T-helper 2 cell treated with Interferon-gamma antibody and Interleukin-4, amounts not matched to agents 5 μg/mL and 100 μg/mL, for 36 hours (primary cell): ENCODE measurements around the gene DGKA.
A peak's percentile ranks its signal among the peaks of the same experiment; 100 is the strongest.

Experiments used
- DNase-seq: peaks from one replicate; pipeline ENCODE4 v3.0.0; 2021; ENCODE audit warnings: low spot score
- H3K27ac Mint-ChIP-seq: one replicate; pipeline ENCODE4 v1.8.0; 2021; ENCODE audit warnings: mild to moderate bottlenecking, mixed read lengths
- H3K27me3 Mint-ChIP-seq: one replicate; pipeline ENCODE4 v1.8.0; 2021; ENCODE audit warnings: low read depth, mixed read lengths
- H3K36me3 Mint-ChIP-seq: one replicate; pipeline ENCODE4 v1.8.0; 2021; ENCODE audit warnings: low read depth, mixed read lengths
- H3K4me1 Mint-ChIP-seq: one replicate; pipeline ENCODE4 v1.8.0; 2021; ENCODE audit warnings: low read depth, mixed read lengths
- H3K4me3 Mint-ChIP-seq: one replicate; pipeline ENCODE4 v1.8.0; 2022; ENCODE audit warnings: mild to moderate bottlenecking, moderate library complexity, mixed read lengths
- H3K9me3 Mint-ChIP-seq: one replicate; pipeline ENCODE4 v1.8.0; 2021; ENCODE audit warnings: mixed read lengths

DGKA gene

DNA sequence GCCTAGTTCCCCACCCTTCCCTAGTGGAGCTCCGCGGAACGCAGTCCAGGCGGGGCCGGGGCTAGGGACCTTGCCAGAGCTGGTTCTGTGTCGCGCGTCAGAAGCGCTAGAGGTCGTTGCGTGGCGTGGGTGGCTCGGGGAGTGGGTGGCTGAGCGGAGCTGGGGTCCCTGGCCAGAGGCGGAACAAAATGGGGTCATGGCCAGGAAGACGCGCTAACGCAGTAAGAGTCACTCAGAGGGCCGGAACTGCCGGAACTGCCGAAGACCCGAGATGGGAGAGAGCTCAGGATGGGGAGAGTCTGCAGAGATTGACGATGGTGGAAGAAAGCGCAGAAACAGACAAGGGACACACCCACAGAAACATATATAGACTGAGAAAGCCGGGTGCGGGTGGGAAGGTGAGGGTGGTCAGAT lies 4.8 kb downstream of the DGKA start:
- H3K27ac Mint-ChIP-seq: peak overlapping the region; percentile 79
- no peaks in the 10 kb centered on the region for H3K27me3 Mint-ChIP-seq
- DNase-seq: peak; percentile 32
- H3K4me1 Mint-ChIP-seq: peaks cover 60% of the 10 kb centered on the region
- H3K36me3 Mint-ChIP-seq: peaks cover 90% of the 10 kb centered on the region
- no peaks in the 10 kb centered on the region for H3K9me3 Mint-ChIP-seq
- H3K4me3 Mint-ChIP-seq: peak overlapping the region; percentile 99

DNA sequence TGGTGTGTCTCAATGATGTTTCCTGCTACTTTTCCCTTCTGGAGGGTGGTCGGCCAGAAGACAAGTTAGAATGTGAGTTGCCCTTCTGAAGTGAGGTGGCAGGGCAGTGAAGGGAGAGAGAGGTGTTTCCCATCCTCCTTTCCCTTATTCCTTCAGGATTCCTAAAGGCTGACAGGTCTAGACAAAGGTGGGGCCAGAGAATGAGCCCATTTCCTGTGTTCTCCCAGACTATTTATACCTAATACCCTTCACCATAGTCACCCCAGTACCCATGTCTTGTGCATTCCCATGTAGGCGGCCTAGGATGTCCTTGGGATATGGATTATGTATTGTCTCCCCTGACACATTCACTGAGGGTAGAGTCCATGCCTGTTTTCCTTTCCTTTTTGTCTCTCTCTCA lies 7.0 kb downstream of the DGKA start:
- H3K9me3 Mint-ChIP-seq: no peaks in the 10 kb centered on the region
- no peak overlapping the region for H3K4me3 Mint-ChIP-seq
- peaks cover 95% of the 10 kb centered on the region for H3K36me3 Mint-ChIP-seq
- no peak for DNase-seq
- H3K27me3 Mint-ChIP-seq: no peaks in the 10 kb centered on the region
- H3K27ac Mint-ChIP-seq: peak overlapping the region; percentile 38
- peaks cover 67% of the 10 kb centered on the region for H3K4me1 Mint-ChIP-seq

DNA sequence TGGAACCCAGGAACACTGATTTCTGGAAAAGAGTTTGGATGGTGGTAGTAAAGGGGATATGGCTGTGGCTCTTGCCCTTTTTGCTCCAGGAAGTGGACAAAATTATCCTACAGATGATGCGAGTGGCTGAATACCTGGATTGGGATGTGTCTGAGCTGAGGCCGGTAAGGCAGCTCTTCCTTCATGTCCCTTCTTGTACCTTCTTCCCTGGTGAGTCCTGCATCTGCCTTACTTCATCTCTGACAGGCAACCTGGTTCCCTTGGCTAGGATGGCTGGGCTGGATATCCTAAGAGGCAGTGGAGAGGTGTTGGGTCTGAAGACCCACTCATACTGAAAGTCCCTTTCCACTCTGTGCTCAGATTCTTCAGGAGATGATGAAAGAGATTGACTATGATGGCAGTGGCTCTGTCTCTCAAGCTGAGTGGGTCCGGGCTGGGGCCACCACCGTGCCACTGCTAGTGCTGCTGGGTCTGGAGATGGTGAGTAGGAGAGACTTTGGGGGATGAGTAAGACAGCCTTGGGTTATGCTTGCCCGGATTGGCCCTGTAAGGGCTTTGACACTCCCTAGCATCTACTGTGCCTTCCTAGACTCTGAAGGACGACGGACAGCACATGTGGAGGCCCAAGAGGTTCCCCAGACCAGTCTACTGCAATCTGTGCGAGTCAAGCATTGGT lies 8.0 kb downstream of the DGKA start:
- H3K27ac Mint-ChIP-seq: peak overlapping the region; percentile 73
- H3K4me1 Mint-ChIP-seq: peaks cover 61% of the 10 kb centered on the region
- H3K9me3 Mint-ChIP-seq: no peaks in the 10 kb centered on the region
- H3K36me3 Mint-ChIP-seq: peaks cover 94% of the 10 kb centered on the region
- no peaks in the 10 kb centered on the region for H3K27me3 Mint-ChIP-seq
- DNase-seq: peak; percentile 8
- H3K4me3 Mint-ChIP-seq: peak overlapping the region; percentile 22

DNA sequence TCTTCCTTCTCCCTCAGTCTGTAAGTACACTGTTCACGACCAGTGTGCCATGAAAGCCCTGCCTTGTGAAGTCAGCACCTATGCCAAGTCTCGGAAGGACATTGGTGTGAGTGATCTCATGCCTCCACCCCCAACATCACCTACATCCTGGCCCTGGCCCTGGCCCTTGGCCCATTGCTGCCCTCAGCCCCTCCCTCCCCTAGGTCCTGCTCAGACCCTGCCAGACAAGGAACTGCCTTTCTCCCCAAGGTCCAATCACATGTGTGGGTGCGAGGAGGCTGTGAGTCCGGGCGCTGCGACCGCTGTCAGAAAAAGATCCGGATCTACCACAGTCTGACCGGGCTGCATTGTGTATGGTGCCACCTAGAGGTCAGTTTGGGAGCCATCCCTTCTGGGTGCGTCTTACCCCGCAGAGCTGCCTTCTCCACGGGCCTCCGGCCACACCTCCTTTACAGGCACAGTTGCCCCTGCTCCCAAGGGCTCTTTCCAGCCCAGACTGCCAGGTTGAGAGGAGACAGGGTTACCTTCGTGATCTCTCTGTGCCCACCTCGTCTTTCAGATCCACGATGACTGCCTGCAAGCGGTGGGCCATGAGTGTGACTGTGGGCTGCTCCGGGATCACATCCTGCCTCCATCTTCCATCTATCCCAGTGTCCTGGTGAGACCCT lies 9.2 kb downstream of the DGKA start:
- peaks cover 53% of the 10 kb centered on the region for H3K4me1 Mint-ChIP-seq
- H3K9me3 Mint-ChIP-seq: no peaks in the 10 kb centered on the region
- peak; percentile 78 for DNase-seq
- peak overlapping the region; percentile 85 for H3K27ac Mint-ChIP-seq
- H3K27me3 Mint-ChIP-seq: no peaks in the 10 kb centered on the region
- H3K36me3 Mint-ChIP-seq: peaks cover 91% of the 10 kb centered on the region
- peak overlapping the region; percentile 58 for H3K4me3 Mint-ChIP-seq

DNA sequence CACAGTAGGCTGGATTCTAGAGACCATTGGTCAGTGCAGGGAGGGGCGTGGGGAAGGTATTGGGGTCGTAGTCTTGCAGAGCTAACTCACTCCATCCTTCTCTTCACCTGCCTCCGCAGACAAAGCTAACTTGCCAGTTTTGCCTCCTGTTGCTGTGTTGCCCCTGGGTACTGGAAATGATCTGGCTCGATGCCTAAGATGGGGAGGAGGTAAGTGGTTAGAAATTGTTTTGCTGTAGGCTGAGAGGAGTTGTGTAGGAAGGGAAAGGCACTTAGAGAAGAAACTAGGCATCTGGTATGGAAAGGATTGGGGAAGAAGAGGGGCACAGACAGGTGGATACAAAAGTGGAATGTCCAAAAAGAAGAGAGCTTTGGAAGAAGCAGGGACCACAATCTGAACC lies 11.1 kb downstream of the DGKA start:
- no peak for DNase-seq
- H3K4me1 Mint-ChIP-seq: peaks cover 41% of the 10 kb centered on the region
- no peak overlapping the region for H3K4me3 Mint-ChIP-seq
- H3K36me3 Mint-ChIP-seq: peaks cover 88% of the 10 kb centered on the region
- no peaks in the 10 kb centered on the region for H3K27me3 Mint-ChIP-seq
- H3K27ac Mint-ChIP-seq: no peak overlapping the region
- no peaks in the 10 kb centered on the region for H3K9me3 Mint-ChIP-seq

DNA sequence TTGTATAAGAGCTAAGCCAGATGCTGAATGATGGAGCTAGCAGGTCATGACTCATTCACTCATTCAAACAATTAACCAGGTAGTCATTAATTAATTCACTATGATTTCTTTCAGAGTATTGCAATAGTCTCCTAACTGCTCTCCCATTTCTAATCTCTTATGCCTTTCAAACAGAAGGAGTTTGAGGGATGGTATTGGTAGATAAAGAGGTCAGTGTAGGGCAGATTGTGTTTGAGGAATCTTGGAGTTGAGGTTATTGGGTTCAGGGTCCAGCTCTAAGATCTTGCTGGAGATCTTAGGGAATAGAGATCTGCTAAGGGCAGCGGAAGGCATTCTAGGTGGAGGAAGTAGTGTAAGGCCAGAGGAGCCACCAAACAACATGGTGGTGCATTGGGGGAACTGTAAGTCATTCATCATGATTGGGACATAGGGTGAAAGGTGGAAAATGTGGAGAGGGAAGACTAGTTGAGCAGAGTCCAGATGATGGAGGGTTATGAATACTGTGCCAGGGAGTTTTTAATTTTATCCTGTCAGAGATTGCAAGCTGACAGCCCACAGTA lies 11.7 kb downstream of the DGKA start:
- Mint-ChIP-seq H3K36me3 (peaks cover 87% of the 10 kb centered on the region), H3K9me3 (no peaks in the 10 kb centered on the region), H3K27me3 (no peaks in the 10 kb centered on the region), H3K4me3 (no peak overlapping the region), H3K27ac (peak overlapping the region; percentile 12), H3K4me1 (peaks cover 37% of the 10 kb centered on the region)
- DNase-seq: no peak

DNA sequence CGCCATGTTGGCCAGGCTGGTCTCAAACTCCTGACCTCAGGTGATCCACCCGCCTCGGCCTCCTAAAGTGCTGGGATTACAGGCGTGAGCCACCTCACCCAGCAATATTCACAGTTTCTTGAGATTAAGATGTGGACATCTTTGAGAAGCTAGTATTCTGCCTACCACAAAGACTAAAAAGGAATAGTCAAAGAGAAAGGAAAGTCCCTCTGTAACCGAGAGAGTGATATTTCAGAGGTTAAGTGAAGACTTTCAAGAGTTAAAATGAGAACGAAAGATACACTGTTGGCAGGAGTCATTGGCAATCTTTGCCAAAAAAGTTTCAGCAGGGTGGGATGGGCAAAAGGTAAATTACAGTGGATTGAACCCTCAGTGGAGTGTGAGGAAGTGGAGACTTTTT lies 15.6 kb downstream of the DGKA start:
- H3K4me1 Mint-ChIP-seq: peaks cover 15% of the 10 kb centered on the region
- H3K27ac Mint-ChIP-seq: peak overlapping the region; percentile 41
- H3K9me3 Mint-ChIP-seq: no peaks in the 10 kb centered on the region
- H3K4me3 Mint-ChIP-seq: no peak overlapping the region
- H3K27me3 Mint-ChIP-seq: no peaks in the 10 kb centered on the region
- no peak for DNase-seq
- H3K36me3 Mint-ChIP-seq: peaks cover 68% of the 10 kb centered on the region

DNA sequence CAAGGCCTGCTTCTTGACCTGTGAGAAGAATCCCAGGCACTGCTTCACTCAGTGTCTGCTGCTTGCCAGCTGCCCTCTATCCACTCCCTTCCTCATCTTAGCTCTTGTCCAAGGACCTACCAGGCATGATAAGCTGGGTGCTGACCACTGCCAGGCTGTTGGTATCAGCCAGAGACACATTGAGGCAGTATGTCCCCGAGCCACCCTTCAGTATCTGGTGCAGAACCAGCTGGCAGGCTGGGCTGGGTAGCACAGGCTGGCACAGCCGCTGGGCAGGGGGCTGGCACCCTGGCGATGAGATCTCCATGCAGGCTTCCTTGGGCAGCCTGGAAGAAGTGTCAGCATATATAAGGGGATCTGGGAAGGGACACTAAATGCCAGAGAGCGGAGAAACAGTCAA lies 24.4 kb downstream of the DGKA start:
- Mint-ChIP-seq H3K27me3 (no peaks in the 10 kb centered on the region), H3K4me3 (no peak overlapping the region), H3K9me3 (no peaks in the 10 kb centered on the region), H3K36me3 (peaks cover 45% of the 10 kb centered on the region), H3K27ac (no peak overlapping the region), H3K4me1 (no peaks in the 10 kb centered on the region)
- no peak for DNase-seq

DNA sequence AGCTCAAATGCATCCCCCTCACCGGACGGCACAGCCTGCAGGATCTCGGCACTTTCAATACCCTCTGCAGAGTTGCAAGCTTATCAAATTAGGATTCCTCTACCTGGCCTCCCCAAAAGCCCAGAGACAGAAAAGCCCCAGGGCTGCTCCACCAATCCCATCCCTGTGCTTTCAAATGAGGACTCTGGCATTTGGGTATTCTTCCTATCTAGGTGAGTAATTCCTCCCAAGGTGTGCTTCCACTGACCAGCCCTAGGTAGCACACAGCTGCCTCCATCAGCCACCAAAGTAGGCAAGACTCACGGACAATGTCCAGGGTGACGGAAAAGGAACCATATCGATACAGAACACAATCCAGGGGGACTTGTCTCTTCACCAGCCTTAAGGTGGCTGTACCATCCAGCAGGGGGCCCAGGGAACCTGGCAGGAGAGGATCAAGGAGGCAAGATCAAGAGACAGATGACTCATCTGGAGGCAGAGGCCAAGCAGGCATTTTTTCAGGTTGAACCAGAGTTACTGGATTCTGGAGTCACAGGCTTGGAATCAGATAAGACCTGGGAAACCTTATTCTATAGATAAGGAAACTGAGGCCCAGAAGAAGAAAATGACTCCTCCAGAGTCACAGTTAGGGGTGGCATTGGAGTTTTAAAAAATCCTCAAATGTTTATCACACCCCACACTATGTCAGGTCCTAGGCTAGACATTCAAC lies 25.0 kb downstream of the DGKA start:
- H3K27me3 Mint-ChIP-seq: no peaks in the 10 kb centered on the region
- H3K4me3 Mint-ChIP-seq: no peak overlapping the region
- peak; percentile 19 for DNase-seq
- peaks cover 45% of the 10 kb centered on the region for H3K36me3 Mint-ChIP-seq
- peak overlapping the region; percentile 50 for H3K27ac Mint-ChIP-seq
- no peaks in the 10 kb centered on the region for H3K9me3 Mint-ChIP-seq
- H3K4me1 Mint-ChIP-seq: no peaks in the 10 kb centered on the region

DNA sequence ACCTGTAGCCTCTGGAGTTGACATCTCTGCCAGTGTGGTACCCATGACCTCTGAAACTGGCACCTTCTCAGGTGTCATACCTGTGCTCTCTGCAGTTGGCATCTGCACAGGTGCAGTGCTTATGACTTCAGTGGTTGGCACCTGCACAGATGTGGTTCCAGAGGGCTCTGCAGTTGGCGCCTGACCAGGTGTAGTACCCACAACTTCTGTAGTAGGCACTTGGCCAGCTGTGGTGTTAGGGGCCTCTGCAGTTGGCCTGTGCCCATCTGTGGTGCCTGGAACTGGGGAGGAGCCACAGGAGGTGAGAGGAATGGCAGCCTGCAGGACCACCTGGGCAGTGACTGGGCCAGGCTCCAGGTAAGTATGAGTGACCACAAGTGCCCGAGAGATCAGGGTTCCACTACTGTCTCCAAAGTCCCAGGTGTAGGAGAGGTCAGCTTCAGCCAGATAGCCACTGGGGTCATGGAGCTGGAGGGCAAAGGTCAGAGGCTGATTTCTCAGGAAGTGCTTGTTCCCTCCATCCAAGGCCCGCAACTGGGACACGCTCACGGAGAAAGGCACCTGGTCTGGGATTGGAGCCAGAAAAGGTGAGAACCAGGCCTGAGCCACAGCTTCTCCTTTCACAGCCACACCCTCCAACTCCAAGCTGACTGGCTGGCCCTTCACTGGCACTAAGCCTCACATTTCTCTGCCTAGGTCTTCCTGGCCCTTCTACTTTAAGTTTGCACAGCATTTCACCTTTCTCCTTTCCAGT lies 26.3 kb downstream of the DGKA start:
- Mint-ChIP-seq H3K4me3 (no peak overlapping the region), H3K27ac (no peak overlapping the region), H3K27me3 (no peaks in the 10 kb centered on the region), H3K4me1 (no peaks in the 10 kb centered on the region), H3K36me3 (peaks cover 33% of the 10 kb centered on the region), H3K9me3 (no peaks in the 10 kb centered on the region)
- DNase-seq: no peak

DNA sequence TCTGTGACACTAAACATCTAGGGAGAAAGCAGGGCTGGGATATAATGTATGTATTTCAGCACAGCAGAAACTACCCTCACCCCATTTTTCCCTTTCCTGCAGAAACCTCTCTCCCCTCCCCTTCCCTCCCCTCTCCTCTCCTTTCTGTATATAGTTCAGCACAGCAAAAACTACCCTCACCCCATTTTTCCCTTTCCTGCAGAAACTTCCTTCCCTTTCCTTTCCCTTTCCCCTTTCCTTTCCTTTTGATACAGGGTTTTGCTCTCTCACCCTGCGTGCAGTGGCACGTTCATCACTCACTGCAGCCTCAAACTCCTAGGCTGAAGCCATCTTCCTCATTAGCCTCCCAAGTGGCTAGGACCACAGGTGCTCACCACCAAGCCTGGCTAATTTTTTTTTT lies 32.8 kb downstream of the DGKA start:
- Mint-ChIP-seq H3K36me3 (peaks cover 14% of the 10 kb centered on the region), H3K4me1 (peaks cover 20% of the 10 kb centered on the region), H3K27me3 (no peaks in the 10 kb centered on the region), H3K4me3 (no peak overlapping the region), H3K9me3 (no peaks in the 10 kb centered on the region), H3K27ac (no peak overlapping the region)
- DNase-seq: no peak

DNA sequence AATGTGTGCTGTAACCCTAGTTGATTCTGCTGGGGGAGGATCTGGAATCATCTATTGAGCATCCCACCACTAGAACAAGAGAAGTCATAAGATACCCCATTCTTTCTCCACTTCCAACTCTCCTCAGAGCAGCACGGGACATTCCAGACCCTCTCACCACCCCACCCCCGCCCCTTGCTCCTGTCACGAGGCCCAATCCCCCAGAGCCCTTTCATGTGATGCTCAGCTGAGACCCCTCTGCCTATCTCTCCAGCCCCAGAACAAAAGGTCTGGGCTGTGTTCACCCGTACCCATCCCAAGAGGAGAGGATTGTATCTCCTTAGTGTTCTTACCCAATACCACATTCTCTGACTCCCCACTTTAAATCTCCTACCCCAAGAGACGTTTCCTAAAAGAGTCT lies 34.3 kb downstream of the DGKA start:
- Mint-ChIP-seq H3K27ac (no peak overlapping the region), H3K36me3 (peaks cover 17% of the 10 kb centered on the region), H3K4me3 (peak overlapping the region; percentile 37)

DNA sequence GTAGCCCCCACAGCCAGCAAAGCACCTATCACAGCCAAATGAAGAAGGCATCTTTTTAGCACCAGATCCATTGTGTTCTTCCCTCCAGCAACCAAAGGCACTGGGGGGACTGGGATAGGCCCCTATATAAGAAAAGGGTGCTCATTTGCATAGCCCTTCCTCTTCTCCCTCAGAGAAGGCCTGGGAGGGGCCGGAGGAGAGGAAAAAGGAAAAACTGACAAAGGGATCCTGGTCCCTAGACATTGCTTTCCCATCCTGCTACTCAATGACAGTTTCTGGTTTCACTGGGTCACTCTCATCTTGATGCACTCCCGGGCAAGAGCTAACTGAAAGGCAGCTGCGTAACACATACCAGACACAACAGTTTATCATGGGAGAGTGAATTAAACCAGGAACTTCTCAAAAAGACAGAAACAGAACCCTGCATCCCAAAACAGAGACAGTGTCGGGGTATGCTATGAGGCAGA lies 35.0 kb downstream of the DGKA start, which contains the start of gene PMEL:
TSS of gene PMEL (minus strand) at position 102 of the 467 bp plus-strand sequence. CDS start at position 71, 31 bp downstream.
- no peaks in the 10 kb centered on the region for H3K9me3 Mint-ChIP-seq
- no peaks in the 10 kb centered on the region for H3K27me3 Mint-ChIP-seq
- H3K4me1 Mint-ChIP-seq: peaks cover 24% of the 10 kb centered on the region
- peaks cover 21% of the 10 kb centered on the region for H3K36me3 Mint-ChIP-seq
- peak within 1 kb of the TSS; percentile 88 for H3K27ac Mint-ChIP-seq
- DNase-seq: no peak
- H3K4me3 Mint-ChIP-seq: peak within 1 kb of the TSS; percentile 99

More for the DNA sequence above, 34.3 kb downstream of the DGKA start:
- Mint-ChIP-seq H3K9me3 (no peaks in the 10 kb centered on the region), H3K27me3 (no peaks in the 10 kb centered on the region), H3K4me1 (peaks cover 24% of the 10 kb centered on the region)
- no peak for DNase-seq
